Activated naive CD8-positive, alpha-beta T cell (primary cell): ENCODE results near the gene MED13L.
A peak's percentile ranks its signal among the peaks of the same experiment; 100 is the strongest.
"Not testable (repeated sequence)": the region's sequence is repeated elsewhere in the genome, so short reads cannot be mapped to it uniquely, and the experiment has no call there.

Source experiments
- H3K27ac Mint-ChIP-seq: one replicate; pipeline ENCODE4 v1.8.0; 2021; ENCODE audit warnings: mixed read lengths
- H3K27me3 Mint-ChIP-seq: one replicate; pipeline ENCODE4 v1.8.0; 2021; ENCODE audit warnings: mixed read lengths
- H3K36me3 Mint-ChIP-seq: one replicate; pipeline ENCODE4 v1.8.0; 2021; ENCODE audit warnings: mixed read lengths
- H3K4me1 Mint-ChIP-seq: one replicate; pipeline ENCODE4 v1.8.0; 2021; ENCODE audit warnings: low read depth, mixed read lengths
- H3K4me3 Mint-ChIP-seq: one replicate; pipeline ENCODE4 v1.8.0; 2021; ENCODE audit warnings: mild to moderate bottlenecking, mixed read lengths
- H3K9me3 Mint-ChIP-seq: one replicate; pipeline ENCODE4 v1.8.0; 2021; ENCODE audit warnings: low read depth, mixed read lengths

MED13L gene

GRCh38 chr12:116131987-116132386 is 145.5 kb downstream of the MED13L start:
- peaks cover 79% of the 10 kb centered on the region for H3K4me1 Mint-ChIP-seq

GRCh38 chr12:116131176-116131575 is 146.3 kb downstream of the MED13L start:
- Mint-ChIP-seq H3K4me1 (peaks cover 75% of the 10 kb centered on the region), H3K27ac (no peak overlapping the region), H3K4me3 (no peak overlapping the region), H3K9me3 (no peaks in the 10 kb centered on the region), H3K27me3 (no peaks in the 10 kb centered on the region), H3K36me3 (no peaks in the 10 kb centered on the region)

More at GRCh38 chr12:116131987-116132386, 145.5 kb downstream of the MED13L start:
- H3K27me3 Mint-ChIP-seq, H3K27ac Mint-ChIP-seq, H3K9me3 Mint-ChIP-seq, H3K4me3 Mint-ChIP-seq, H3K36me3 Mint-ChIP-seq: not testable (repeated sequence)

- Mint-ChIP-seq H3K4me1 (peaks cover 73% of the 10 kb centered on the region), H3K36me3 (no peaks in the 10 kb centered on the region), H3K27me3 (no peaks in the 10 kb centered on the region), H3K9me3 (no peaks in the 10 kb centered on the region), H3K27ac (no peak overlapping the region), H3K4me3 (no peak overlapping the region)
Observed at GRCh38 chr12:116130431-116130830, 147.1 kb downstream of the MED13L start.

- Mint-ChIP-seq H3K4me1 (peaks cover 72% of the 10 kb centered on the region), H3K27ac (no peak overlapping the region)
Observed at GRCh38 chr12:116128779-116129178, 148.7 kb downstream of the MED13L start.

GRCh38 chr12:116127859-116128258 is 149.6 kb downstream of the MED13L start:
- no peaks in the 10 kb centered on the region for H3K9me3 Mint-ChIP-seq
- no peak overlapping the region for H3K4me3 Mint-ChIP-seq
- H3K27me3 Mint-ChIP-seq: no peaks in the 10 kb centered on the region
- no peaks in the 10 kb centered on the region for H3K36me3 Mint-ChIP-seq
- peaks cover 73% of the 10 kb centered on the region for H3K4me1 Mint-ChIP-seq
- H3K27ac Mint-ChIP-seq: no peak overlapping the region

More at GRCh38 chr12:116128779-116129178, 148.7 kb downstream of the MED13L start:
- H3K36me3 Mint-ChIP-seq: no peaks in the 10 kb centered on the region
- no peak overlapping the region for H3K4me3 Mint-ChIP-seq
- no peaks in the 10 kb centered on the region for H3K9me3 Mint-ChIP-seq
- H3K27me3 Mint-ChIP-seq: no peaks in the 10 kb centered on the region

- Mint-ChIP-seq H3K27ac (no peak overlapping the region), H3K4me3 (no peak overlapping the region), H3K4me1 (peaks cover 77% of the 10 kb centered on the region), H3K36me3 (no peaks in the 10 kb centered on the region), H3K27me3 (no peaks in the 10 kb centered on the region), H3K9me3 (no peaks in the 10 kb centered on the region)
Observed at GRCh38 chr12:116126610-116127009, 150.9 kb downstream of the MED13L start.

- H3K27me3 Mint-ChIP-seq: no peaks in the 10 kb centered on the region
- no peak overlapping the region for H3K4me3 Mint-ChIP-seq
- H3K27ac Mint-ChIP-seq: no peak overlapping the region
- no peaks in the 10 kb centered on the region for H3K9me3 Mint-ChIP-seq
- H3K36me3 Mint-ChIP-seq: no peaks in the 10 kb centered on the region
- H3K4me1 Mint-ChIP-seq: peaks cover 77% of the 10 kb centered on the region
Observed at GRCh38 chr12:116125956-116126566, 151.4 kb downstream of the MED13L start.

GRCh38 chr12:116125084-116125483 is 152.4 kb downstream of the MED13L start:
- H3K27me3 Mint-ChIP-seq: no peaks in the 10 kb centered on the region
- no peaks in the 10 kb centered on the region for H3K9me3 Mint-ChIP-seq
- H3K36me3 Mint-ChIP-seq: no peaks in the 10 kb centered on the region
- peaks cover 78% of the 10 kb centered on the region for H3K4me1 Mint-ChIP-seq
- no peak overlapping the region for H3K27ac Mint-ChIP-seq
- H3K4me3 Mint-ChIP-seq: no peak overlapping the region

GRCh38 chr12:116123451-116124258 is 153.8 kb downstream of the MED13L start:
- peak overlapping the region; percentile 22 for H3K27ac Mint-ChIP-seq
- H3K9me3 Mint-ChIP-seq: no peaks in the 10 kb centered on the region
- H3K4me3 Mint-ChIP-seq: peak overlapping the region; percentile 22
- H3K36me3 Mint-ChIP-seq: no peaks in the 10 kb centered on the region
- H3K27me3 Mint-ChIP-seq: no peaks in the 10 kb centered on the region
- peaks cover 78% of the 10 kb centered on the region for H3K4me1 Mint-ChIP-seq

GRCh38 chr12:116122628-116123027 is 154.9 kb downstream of the MED13L start:
- Mint-ChIP-seq H3K9me3 (no peaks in the 10 kb centered on the region), H3K4me1 (peaks cover 75% of the 10 kb centered on the region), H3K27me3 (no peaks in the 10 kb centered on the region), H3K4me3 (no peak overlapping the region), H3K27ac (no peak overlapping the region), H3K36me3 (no peaks in the 10 kb centered on the region)

GRCh38 chr12:116121453-116121871 is 156.0 kb downstream of the MED13L start:
- Mint-ChIP-seq H3K4me1 (peaks cover 79% of the 10 kb centered on the region), H3K4me3 (peak overlapping the region; percentile 76), H3K9me3 (no peaks in the 10 kb centered on the region), H3K27me3 (no peaks in the 10 kb centered on the region), H3K27ac (peak overlapping the region; percentile 86), H3K36me3 (peaks cover 3% of the 10 kb centered on the region)

- Mint-ChIP-seq H3K36me3 (peaks cover 3% of the 10 kb centered on the region), H3K4me1 (peaks cover 71% of the 10 kb centered on the region), H3K4me3 (no peak overlapping the region), H3K9me3 (no peaks in the 10 kb centered on the region), H3K27me3 (no peaks in the 10 kb centered on the region), H3K27ac (no peak overlapping the region)
Observed at GRCh38 chr12:116116650-116117424, 160.7 kb downstream of the MED13L start.

- Mint-ChIP-seq H3K4me3 (no peak overlapping the region), H3K27ac (no peak overlapping the region), H3K36me3 (peaks cover 13% of the 10 kb centered on the region), H3K27me3 (no peaks in the 10 kb centered on the region), H3K4me1 (peaks cover 41% of the 10 kb centered on the region), H3K9me3 (no peaks in the 10 kb centered on the region)
Observed at GRCh38 chr12:116113398-116114130, 163.9 kb downstream of the MED13L start.

GRCh38 chr12:116106870-116107269 is 170.6 kb downstream of the MED13L start:
- no peak overlapping the region for H3K4me3 Mint-ChIP-seq
- no peaks in the 10 kb centered on the region for H3K27me3 Mint-ChIP-seq
- peaks cover 27% of the 10 kb centered on the region for H3K36me3 Mint-ChIP-seq
- peaks cover 10% of the 10 kb centered on the region for H3K4me1 Mint-ChIP-seq
- H3K9me3 Mint-ChIP-seq: no peaks in the 10 kb centered on the region
- H3K27ac Mint-ChIP-seq: peak overlapping the region; percentile 46
